Trophoblast cell (in vitro differentiated cells and primary cell): Measurements from ENCODE around the gene PLA2G4E.

Experiments
- DNase-seq, 2 donors: peaks; one replicate each; pipeline ENCODE4 v3.0.0-alpha.2; 2016
- H2AFZ ChIP-seq: 2 replicates; pipeline ENCODE4 v1.6.1; 2013; ENCODE audit warnings: low read length, moderate library complexity, mild to moderate bottlenecking; ENCODE audit not compliant: insufficient read depth, poor library complexity
- H2AK5ac ChIP-seq: 2 replicates; pipeline ENCODE4 v1.6.1; 2013; ENCODE audit warnings: mild to moderate bottlenecking, low read length
- H2BK120ac ChIP-seq: 2 replicates; pipeline ENCODE4 v1.6.1; 2013; ENCODE audit warnings: low read length, mild to moderate bottlenecking, moderate library complexity; ENCODE audit not compliant: insufficient read depth, poor library complexity
- H2BK12ac ChIP-seq: 2 replicates; pipeline ENCODE4 v1.6.1; 2013; ENCODE audit warnings: mild to moderate bottlenecking, low read length, moderate library complexity
- H2BK5ac ChIP-seq: 2 replicates; pipeline ENCODE4 v1.6.1; 2013; ENCODE audit warnings: low read length, low read depth, moderate library complexity, mild to moderate bottlenecking; ENCODE audit not compliant: poor library complexity
- H3K14ac ChIP-seq: 2 replicates; pipeline ENCODE4 v1.6.1; 2013; ENCODE audit warnings: mild to moderate bottlenecking, low read length
- H3K18ac ChIP-seq: 2 replicates; pipeline ENCODE4 v1.6.1; 2013; ENCODE audit warnings: mild to moderate bottlenecking, low read length
- H3K23ac ChIP-seq: 2 replicates; pipeline ENCODE4 v1.6.1; 2013; ENCODE audit warnings: low read length
- H3K27ac ChIP-seq: 2 replicates; pipeline ENCODE4 v1.5.1; 2013; ENCODE audit warnings: low read depth, mild to moderate bottlenecking, inconsistent platforms, low read length, moderate library complexity
- H3K27me3 ChIP-seq: 2 replicates; pipeline ENCODE4 v1.6.1; 2013; ENCODE audit warnings: inconsistent platforms, mild to moderate bottlenecking, low read length, moderate library complexity; ENCODE audit not compliant: insufficient read depth
- H3K36me3 ChIP-seq, 2 experiments: 1 replicate in 1 of 2; 2 replicates in 1 of 2; pipeline ENCODE4 v1.6.1; 2013; ENCODE audit warnings: low read length in 2 of 2, mild to moderate bottlenecking in 2 of 2, moderate library complexity in 1 of 2; ENCODE audit not compliant: insufficient read depth in 2 of 2, control insufficient read depth in 1 of 2
- H3K4ac ChIP-seq: 2 replicates; pipeline ENCODE4 v1.6.1; 2013; ENCODE audit warnings: low read depth, mild to moderate bottlenecking, low read length, moderate library complexity
- H3K4me1 ChIP-seq, 2 experiments: 1 replicate in 1 of 2; 2 replicates in 1 of 2; pipeline ENCODE4 v1.6.1; 2013; ENCODE audit warnings: low read length in 2 of 2, mild to moderate bottlenecking in 2 of 2, moderate library complexity in 1 of 2; ENCODE audit not compliant: insufficient read depth in 2 of 2, control insufficient read depth in 1 of 2
- H3K4me2 ChIP-seq: 2 replicates; pipeline ENCODE4 v1.6.1; 2013; ENCODE audit warnings: inconsistent platforms, mild to moderate bottlenecking, low read length, moderate library complexity
- H3K4me3 ChIP-seq: 2 replicates; pipeline ENCODE4 v1.5.1; 2013; ENCODE audit warnings: mild to moderate bottlenecking, low read depth, low read length, inconsistent platforms
- H3K79me1 ChIP-seq: one replicate; pipeline ENCODE4 v1.6.1; 2013; ENCODE audit warnings: low read length
- H3K79me2 ChIP-seq: 2 replicates; pipeline ENCODE4 v1.6.1; 2013; ENCODE audit warnings: low read length, mild to moderate bottlenecking; ENCODE audit not compliant: control insufficient read depth, insufficient read depth, poor library complexity
- H3K9ac ChIP-seq: 2 replicates; pipeline ENCODE4 v1.6.1; 2013; ENCODE audit warnings: mild to moderate bottlenecking, low read length
- H3K9me3 ChIP-seq: 2 replicates; pipeline ENCODE4 v1.6.1; 2013; ENCODE audit warnings: low read depth, mild to moderate bottlenecking, control low read depth, inconsistent platforms, low read length; ENCODE audit not compliant: insufficient read depth
- H4K12ac ChIP-seq: 2 replicates; pipeline ENCODE4 v1.6.1; 2013; ENCODE audit warnings: low read depth, mild to moderate bottlenecking, low read length, moderate library complexity
- H4K8ac ChIP-seq: 2 replicates; pipeline ENCODE4 v1.6.1; 2013; ENCODE audit warnings: low read depth, mild to moderate bottlenecking, low read length, moderate library complexity
- H4K91ac ChIP-seq: one replicate; pipeline ENCODE4 v1.6.1; 2013; ENCODE audit warnings: low read depth, mild to moderate bottlenecking, low read length, moderate library complexity
- WGBS: extraction: QIAGEN DNeasy Blood & Tissue Kit; methylation state at CpG from one replicate; pipeline ENCODE4 v1.1.7; 2013; ENCODE audit warnings: missing lambda C conversion rate; ENCODE audit not compliant: insufficient read length, insufficient coverage; ENCODE audit errors: extremely low coverage; 5-methylcytosine and 5-hydroxymethylcytosine counted together

The PLA2G4E gene

GRCh38 chr15:42009474-42009873 lies 11.4 kb downstream of the PLA2G4E start:
- H2BK5ac ChIP-seq, result no peak overlapping the region
- H3K27me3 ChIP-seq, result no peaks in the 10 kb centered on the region
- no peak overlapping the region for H2AFZ ChIP-seq
- no peak overlapping the region for H3K23ac ChIP-seq
- H3K9ac ChIP-seq, result no peak overlapping the region
- H3K4me2 ChIP-seq, result no peak overlapping the region
- no peaks in the 10 kb centered on the region for H3K79me2 ChIP-seq
- no peak overlapping the region for H2AK5ac ChIP-seq
- H4K8ac ChIP-seq, result no peak overlapping the region
- DNase-seq, result no peak
- H2BK120ac ChIP-seq, result no peak overlapping the region
- no peak overlapping the region for H3K27ac ChIP-seq
- no peak overlapping the region for H4K91ac ChIP-seq
- no peaks in the 10 kb centered on the region for H3K9me3 ChIP-seq
- H2BK12ac ChIP-seq, result no peak overlapping the region
- H3K14ac ChIP-seq, result no peak overlapping the region
- no peak overlapping the region for H3K4ac ChIP-seq
- H3K4me1 ChIP-seq, result peaks cover 0 to 2% of the 10 kb centered on the region in 2 experiments
- H4K12ac ChIP-seq, result no peak overlapping the region
- H3K79me1 ChIP-seq, result no peaks in the 10 kb centered on the region
- no peak overlapping the region for H3K4me3 ChIP-seq
- 100% methylated on average over 3 of the region's 5 CpGs for WGBS
- no peak overlapping the region for H3K18ac ChIP-seq
- no peaks in the 10 kb centered on the region for H3K36me3 ChIP-seq

- no peak for DNase-seq
- no peak overlapping the region for H3K9ac ChIP-seq
- no peak overlapping the region for H4K8ac ChIP-seq
- no peak overlapping the region for H3K23ac ChIP-seq
- no peaks in the 10 kb centered on the region for H3K27me3 ChIP-seq
- no peak overlapping the region for H3K4me3 ChIP-seq
- no peaks in the 10 kb centered on the region for H3K79me2 ChIP-seq
- no peak overlapping the region for H4K91ac ChIP-seq
- H3K14ac ChIP-seq, result no peak overlapping the region
- no peak overlapping the region for H2BK5ac ChIP-seq
- H3K4me1 ChIP-seq, result peaks cover 0 to 2% of the 10 kb centered on the region in 2 experiments
- H3K9me3 ChIP-seq, result no peaks in the 10 kb centered on the region
- H3K4me2 ChIP-seq, result no peak overlapping the region
- no peak overlapping the region for H3K4ac ChIP-seq
- H2BK12ac ChIP-seq, result no peak overlapping the region
- no peak overlapping the region for H2BK120ac ChIP-seq
- no peaks in the 10 kb centered on the region for H3K36me3 ChIP-seq
- no peaks in the 10 kb centered on the region for H3K79me1 ChIP-seq
- H2AK5ac ChIP-seq, result no peak overlapping the region
- H2AFZ ChIP-seq, result no peak overlapping the region
- H3K27ac ChIP-seq, result no peak overlapping the region
- no peak overlapping the region for H4K12ac ChIP-seq
- H3K18ac ChIP-seq, result no peak overlapping the region
Observed at GRCh38 chr15:42009022-42009421, 11.8 kb downstream of the PLA2G4E start.

- no peak overlapping the region for H3K14ac ChIP-seq
- no peak overlapping the region for H3K4me3 ChIP-seq
- H2AFZ ChIP-seq, result no peak overlapping the region
- no peak overlapping the region for H3K23ac ChIP-seq
- H3K79me2 ChIP-seq, result no peaks in the 10 kb centered on the region
- H2BK5ac ChIP-seq, result no peak overlapping the region
- H4K8ac ChIP-seq, result no peak overlapping the region
- no peak overlapping the region for H2BK120ac ChIP-seq
- no peak overlapping the region for H3K27ac ChIP-seq
- H3K9ac ChIP-seq, result no peak overlapping the region
- H3K18ac ChIP-seq, result no peak overlapping the region
- no peaks in the 10 kb centered on the region for H3K79me1 ChIP-seq
- no peaks in the 10 kb centered on the region for H3K36me3 ChIP-seq
- DNase-seq, result no peak
- no peak overlapping the region for H4K91ac ChIP-seq
- no CpG with 5 or more reads among the region's 1 CpG for WGBS
- no peak overlapping the region for H2AK5ac ChIP-seq
- no peak overlapping the region for H3K4ac ChIP-seq
- peaks cover 0 to 2% of the 10 kb centered on the region in 2 experiments for H3K4me1 ChIP-seq
- no peak overlapping the region for H4K12ac ChIP-seq
- H2BK12ac ChIP-seq, result no peak overlapping the region
- H3K4me2 ChIP-seq, result no peak overlapping the region
- H3K9me3 ChIP-seq, result no peaks in the 10 kb centered on the region
- no peaks in the 10 kb centered on the region for H3K27me3 ChIP-seq
Observed at GRCh38 chr15:42007386-42007785, 13.5 kb downstream of the PLA2G4E start.

- H3K23ac ChIP-seq, result no peak overlapping the region
- H3K9me3 ChIP-seq, result no peaks in the 10 kb centered on the region
- H2BK5ac ChIP-seq, result no peak overlapping the region
- no peak overlapping the region for H4K12ac ChIP-seq
- H3K9ac ChIP-seq, result no peak overlapping the region
- H3K4me3 ChIP-seq, result no peak overlapping the region
- no peak overlapping the region for H3K14ac ChIP-seq
- no peak overlapping the region for H3K27ac ChIP-seq
- H3K79me1 ChIP-seq, result no peaks in the 10 kb centered on the region
- no peak overlapping the region for H2AFZ ChIP-seq
- H3K36me3 ChIP-seq, result no peaks in the 10 kb centered on the region
- H3K18ac ChIP-seq, result no peak overlapping the region
- no peaks in the 10 kb centered on the region for H3K4me1 ChIP-seq
- H2AK5ac ChIP-seq, result no peak overlapping the region
- H2BK12ac ChIP-seq, result no peak overlapping the region
- no peak overlapping the region for H2BK120ac ChIP-seq
- WGBS, result no CpG with 5 or more reads among the region's 6 CpGs
- H4K91ac ChIP-seq, result no peak overlapping the region
- H3K4me2 ChIP-seq, result no peak overlapping the region
- no peak for DNase-seq
- no peaks in the 10 kb centered on the region for H3K27me3 ChIP-seq
- H4K8ac ChIP-seq, result no peak overlapping the region
- H3K79me2 ChIP-seq, result no peaks in the 10 kb centered on the region
- H3K4ac ChIP-seq, result no peak overlapping the region
Observed at GRCh38 chr15:42002333-42002732, 18.5 kb downstream of the PLA2G4E start.
